Raji (cell line): ENCODE measurements around the gene NRARP.

Experiments
- POLR2A ChIP-seq: IDR thresholded peaks from 2 replicates; pipeline ENCODE4 v1.6.1; 2011; ENCODE audit warnings: low read depth, low read length, control low read depth; ENCODE audit not compliant: insufficient read depth

NRARP gene

GRCh38 chr9:137325124-137325523 is 23.1 kb upstream of the NRARP start:
- no peak for TF ChIP-seq POLR2A

GRCh38 chr9:137323531-137324331 is 21.7 kb upstream of the NRARP start:
- TF ChIP-seq POLR2A, result no peak

- TF ChIP-seq POLR2A, result no peak
These were observed 19.8 kb upstream of the NRARP start for GRCh38 chr9:137321726-137322361.

GRCh38 chr9:137320555-137321384 is 18.7 kb upstream of the NRARP start:
- TF ChIP-seq POLR2A, result no peak

GRCh38 chr9:137319739-137320551 is 17.9 kb upstream of the NRARP start:
- no peak for TF ChIP-seq POLR2A

- TF ChIP-seq POLR2A, result no peak
These were observed 17.1 kb upstream of the NRARP start for GRCh38 chr9:137319011-137319738.

GRCh38 chr9:137318602-137319001 is 16.5 kb upstream of the NRARP start:
- no peak for TF ChIP-seq POLR2A

GRCh38 chr9:137317718-137318511 is 15.8 kb upstream of the NRARP start:
- no peak for TF ChIP-seq POLR2A

GRCh38 chr9:137317021-137317717 is 15.1 kb upstream of the NRARP start:
- no peak for TF ChIP-seq POLR2A

- TF ChIP-seq POLR2A, result no peak
These were observed 14.2 kb upstream of the NRARP start for GRCh38 chr9:137316012-137316981.

- no peak for TF ChIP-seq POLR2A
These were observed 13.5 kb upstream of the NRARP start for GRCh38 chr9:137315581-137316011.
